H9 (cell line): ENCODE measurements around the gene TSPAN9. TPM values are rescaled to one million over a fixed set of nuclear protein-coding genes. Genes with fewer than 3 reads are reported as not detected.
A peak's percentile ranks its signal among the peaks of the same experiment; 100 is the strongest.

Source experiments
- DNase-seq: peaks from one replicate; pipeline ENCODE4 v3.0.0-alpha.2; 2017
- H2AFZ ChIP-seq: one replicate; pipeline ENCODE4 v1.6.1; 2013; ENCODE audit warnings: mild to moderate bottlenecking, low read length, control low read depth, moderate library complexity
- H2AK5ac ChIP-seq: 2 replicates; pipeline ENCODE4 v1.6.1; 2013; ENCODE audit warnings: low read length, control low read depth, mixed read lengths; ENCODE audit not compliant: insufficient read length
- H2BK120ac ChIP-seq: one replicate; pipeline ENCODE4 v1.6.1; 2013; ENCODE audit warnings: low read depth, mild to moderate bottlenecking, low read length, control low read depth, inconsistent platforms; ENCODE audit not compliant: poor library complexity, severe bottlenecking
- H2BK12ac ChIP-seq: 2 replicates; pipeline ENCODE4 v1.6.1; 2013; ENCODE audit warnings: low read length, control low read depth, mixed read lengths, low read depth; ENCODE audit not compliant: insufficient read length
- H2BK15ac ChIP-seq: 2 replicates; pipeline ENCODE4 v1.6.1; 2013; ENCODE audit warnings: low read depth, low read length, control low read depth
- H2BK20ac ChIP-seq: one replicate; pipeline ENCODE4 v1.6.1; 2013; ENCODE audit warnings: low read depth, mild to moderate bottlenecking, low read length, control low read depth, inconsistent platforms; ENCODE audit not compliant: poor library complexity, severe bottlenecking
- H2BK5ac ChIP-seq: 2 replicates; pipeline ENCODE4 v1.6.1; 2013; ENCODE audit warnings: low read length, control low read depth, mixed read lengths; ENCODE audit not compliant: insufficient read length
- H3K14ac ChIP-seq: 2 replicates; pipeline ENCODE4 v1.6.1; 2013; ENCODE audit warnings: low read length, control low read depth; ENCODE audit not compliant: insufficient read depth
- H3K18ac ChIP-seq: 2 replicates; pipeline ENCODE4 v1.6.1; 2013; ENCODE audit warnings: low read depth, mild to moderate bottlenecking, mixed read lengths, low read length, control low read depth; ENCODE audit not compliant: insufficient read length
- H3K23ac ChIP-seq: 2 replicates; pipeline ENCODE4 v1.6.1; 2013; ENCODE audit warnings: low read length, control low read depth, mixed read lengths, low read depth; ENCODE audit not compliant: insufficient read length
- H3K23me2 ChIP-seq: 2 replicates; pipeline ENCODE4 v1.6.1; 2013; ENCODE audit warnings: low read depth, mild to moderate bottlenecking, mixed read lengths, low read length, control low read depth; ENCODE audit not compliant: insufficient read length, poor library complexity, severe bottlenecking
- H3K27ac ChIP-seq: 2 replicates; pipeline ENCODE4 v1.5.1; 2013; ENCODE audit warnings: low read length, control low read depth, mixed read lengths, low read depth; ENCODE audit not compliant: insufficient read length
- H3K27me3 ChIP-seq: 2 replicates; pipeline ENCODE4 v1.6.1; 2013; ENCODE audit warnings: low read length, control low read depth, inconsistent platforms; ENCODE audit not compliant: insufficient read depth
- H3K4ac ChIP-seq: 2 replicates; pipeline ENCODE4 v1.6.1; 2013; ENCODE audit warnings: low read depth, mild to moderate bottlenecking, control low read depth, inconsistent platforms, low read length, moderate library complexity
- H3K4me1 ChIP-seq: 2 replicates; pipeline ENCODE4 v1.6.1; 2013; ENCODE audit warnings: low read length, control low read depth, inconsistent platforms; ENCODE audit not compliant: insufficient read depth
- H3K4me2 ChIP-seq: 2 replicates; pipeline ENCODE4 v1.6.1; 2013; ENCODE audit warnings: low read length, control low read depth, mixed read lengths; ENCODE audit not compliant: insufficient read length, insufficient read depth
- H3K56ac ChIP-seq: 2 replicates; pipeline ENCODE4 v1.6.1; 2013; ENCODE audit warnings: low read depth, mild to moderate bottlenecking, mixed read lengths, low read length, control low read depth; ENCODE audit not compliant: insufficient read length
- H3K79me1 ChIP-seq: 2 replicates; pipeline ENCODE4 v1.6.1; 2013; ENCODE audit warnings: low read depth, mild to moderate bottlenecking, moderate library complexity, low read length, control low read depth, inconsistent platforms; ENCODE audit not compliant: insufficient read depth, poor library complexity, severe bottlenecking
- H3K79me2 ChIP-seq: 2 replicates; pipeline ENCODE4 v1.6.1; 2013; ENCODE audit warnings: low read length, control low read depth, inconsistent platforms; ENCODE audit not compliant: insufficient read depth
- H3K9ac ChIP-seq: 2 replicates; pipeline ENCODE4 v1.6.1; 2013; ENCODE audit warnings: low read length, control low read depth, mixed read lengths; ENCODE audit not compliant: insufficient read length; ENCODE audit errors: extremely low read depth
- H3K9me3 ChIP-seq: one replicate; pipeline ENCODE4 v1.6.1; 2013; ENCODE audit warnings: low read depth, low read length, inconsistent platforms; ENCODE audit not compliant: control insufficient read depth
- H3T11ph ChIP-seq: one replicate; pipeline ENCODE4 v1.6.1; 2013; ENCODE audit warnings: mild to moderate bottlenecking, low read length, control low read depth, inconsistent platforms
- H4K20me1 ChIP-seq: one replicate; pipeline ENCODE4 v1.6.1; 2013; ENCODE audit not compliant: control insufficient read depth, insufficient read length, insufficient read depth
- H4K5ac ChIP-seq: 2 replicates; pipeline ENCODE4 v1.6.1; 2013; ENCODE audit warnings: low read depth, mild to moderate bottlenecking, mixed read lengths, low read length, control low read depth; ENCODE audit not compliant: insufficient read length
- H4K8ac ChIP-seq: replicated peaks from 2 replicates; pipeline ENCODE4 v1.6.1; 2013; ENCODE audit warnings: low read length, control low read depth, mixed read lengths, low read depth; ENCODE audit not compliant: insufficient read length
- H4K91ac ChIP-seq: 2 replicates; pipeline ENCODE4 v1.6.1; 2013; ENCODE audit warnings: low read depth, mild to moderate bottlenecking, moderate library complexity, mixed read lengths, low read length, control low read depth; ENCODE audit not compliant: insufficient read length
- H3K27ac Mint-ChIP-seq, 3 experiments: 2 replicates in 2 of 3; 3 replicates in 1 of 3; pipeline ENCODE4 v1.8.0; 2020 to 2021; ENCODE audit warnings: mixed read lengths in 3 of 3, mild to moderate bottlenecking in 1 of 3, moderate library complexity in 1 of 3
- H3K27me3 Mint-ChIP-seq: 2 replicates; pipeline ENCODE4 v1.8.0; 2021; ENCODE audit warnings: low read depth, mild to moderate bottlenecking, moderate library complexity, mixed read lengths
- H3K36me3 Mint-ChIP-seq, 3 experiments: 2 replicates in 2 of 3; 3 replicates in 1 of 3; pipeline ENCODE4 v1.8.0; 2020 to 2021; ENCODE audit warnings: low read depth in 3 of 3, mixed read lengths in 3 of 3; ENCODE audit not compliant: insufficient read depth in 1 of 3
- H3K4me1 Mint-ChIP-seq, 2 experiments: 2 replicates each; pipeline ENCODE4 v1.8.0; 2020; ENCODE audit warnings: mixed read lengths in 2 of 2
- H3K4me3 Mint-ChIP-seq, 2 experiments: 2 replicates in 1 of 2; 3 replicates in 1 of 2; pipeline ENCODE4 v1.8.0; 2020 to 2021; ENCODE audit warnings: mild to moderate bottlenecking in 2 of 2, mixed read lengths in 2 of 2, moderate library complexity in 1 of 2
- H3K9me3 Mint-ChIP-seq, 2 experiments: 2 replicates in 1 of 2; 3 replicates in 1 of 2; pipeline ENCODE4 v1.8.0; 2020; ENCODE audit warnings: mild to moderate bottlenecking in 2 of 2, mixed read lengths in 2 of 2, moderate library complexity in 1 of 2
- CTCF ChIP-seq: fragments of 200-600 bp; sonication (generic); conservative IDR thresholded peaks from 3 replicates; pipeline ENCODE4 v1.8.0; 2021; ENCODE audit warnings: antibody characterized with exemption, mild to moderate bottlenecking
- WGBS: extraction: QIAGEN DNeasy Blood & Tissue Kit; methylation state at CpG from one replicate; pipeline ENCODE4 v1.1.7; 2013; ENCODE audit warnings: missing lambda C conversion rate, low lambda C conversion rate, mixed read lengths; ENCODE audit not compliant: insufficient read length; ENCODE audit errors: extremely low coverage; 5-methylcytosine and 5-hydroxymethylcytosine counted together
- total RNA-seq: library from RNA; stranded (reverse); gene quantifications from 2 replicates; pipeline ENCODE4 v1.2.1, GENCODE V29; 2021

TSPAN9 gene
- total RNA-seq, 1 experiment from 2014 or later: 19.0 TPM

- H3K23ac ChIP-seq: no peak overlapping the region
- H4K91ac ChIP-seq: no peak overlapping the region
- H3K4me1 ChIP-seq: no peaks in the 10 kb centered on the region
- H2BK5ac ChIP-seq: no peak overlapping the region
- no peak overlapping the region for H2BK15ac ChIP-seq
- H3K23me2 ChIP-seq: no peaks in the 10 kb centered on the region
- H3K79me1 ChIP-seq: no peaks in the 10 kb centered on the region
- H2BK12ac ChIP-seq: no peak overlapping the region
- no peak overlapping the region for H4K8ac ChIP-seq
- no peak overlapping the region for H3K4me3 Mint-ChIP-seq
- no peaks in the 10 kb centered on the region for H3K79me2 ChIP-seq
- H3K9me3 Mint-ChIP-seq: no peaks in the 10 kb centered on the region
- no peaks in the 10 kb centered on the region for H3K36me3 Mint-ChIP-seq
- no peak overlapping the region for H2AK5ac ChIP-seq
- TF ChIP-seq CTCF: no peak
- no peaks in the 10 kb centered on the region for H3K27me3 Mint-ChIP-seq
- H2AFZ ChIP-seq: no peak overlapping the region
- no peak overlapping the region for H3K27ac ChIP-seq
- H2BK120ac ChIP-seq: no peak overlapping the region
- no peak overlapping the region for H3K56ac ChIP-seq
- no peak overlapping the region for H3K4me2 ChIP-seq
- no peak overlapping the region for H3K4ac ChIP-seq
- H3K18ac ChIP-seq: no peak overlapping the region
- no peaks in the 10 kb centered on the region for H3K9me3 ChIP-seq
- no peak overlapping the region for H2BK20ac ChIP-seq
- no peak overlapping the region for H3K9ac ChIP-seq
- no peaks in the 10 kb centered on the region for H4K20me1 ChIP-seq
- no peak overlapping the region for H4K5ac ChIP-seq
- peaks cover 18 to 39% of the 10 kb centered on the region in 2 experiments for H3K4me1 Mint-ChIP-seq
- H3K14ac ChIP-seq: no peak overlapping the region
- WGBS: no CpG with 5 or more reads among the region's 10 CpGs
- no peak overlapping the region for H3T11ph ChIP-seq
- DNase-seq: no peak
- H3K27me3 ChIP-seq: no peaks in the 10 kb centered on the region
- peak overlapping the region in 1 of 3 experiments; percentile 9; a peak in 1 of 7 replicates for H3K27ac Mint-ChIP-seq
These were observed 202.2 kb downstream of the TSPAN9 start for GRCh38 chr12:3279415-3279780.
